Measurements from ENCODE around the gene SUCO. TPM values are rescaled to one million over a fixed set of nuclear protein-coding genes. Genes with fewer than 3 reads are reported as not detected.

The SUCO gene
- total and polyA plus RNA-seq, 2 of the 13 experiments (the other 11 are each of a cell fraction or from before 2014, with no cell fraction given) = 12.6 to 25.5 TPM

GRCh38 chr1:172613294-172613693 lies 80.3 kb downstream of the SUCO start:
- no peak overlapping the region for H3K27ac ChIP-seq (ENCODE audit: extremely low read length, insufficient read depth, low read length)
- intact Hi-C loops (cut with micrococcal nuclease; ENCODE audit: unreplicated experiment) = no loop called here
- H3K4me3 ChIP-seq (replicated peaks in 1 of 3; ENCODE audit: insufficient read depth in 1 of 3, low read depth in 2 of 3, low read length in 3 of 3) = no peak overlapping the region
- H3K36me3 ChIP-seq (replicated peaks in 1 of 2; ENCODE audit: control insufficient read depth in 1 of 2, insufficient read depth in 2 of 2, low read length in 2 of 2) = peaks cover 6 to 15% of the 10 kb centered on the region in 2 experiments; a peak in 4 of 5 replicates
- ATAC-seq (peak; percentile 69; the same call in 2 of the 3 replicates), FAIRE-seq (no peak), DNase-seq (ENCODE audit: low spot score) (peak; percentile 44)
- ChIA-PET POLR2A (no interaction called here), CTCF (ENCODE audit: low intra/inter-chr PET ratio, low total read pairs) (no interaction called here)
- H3K4me2 ChIP-seq (ENCODE audit: low read depth, low read length) = no peak overlapping the region
- H2AFZ ChIP-seq (ENCODE audit: low read length) = no peak overlapping the region
- H3K27me3 ChIP-seq (ENCODE audit: control insufficient read depth in 1 of 2, insufficient read depth in 2 of 2, low read length in 2 of 2) = no peaks in the 10 kb centered on the region; a peak in 1 of 5 replicates
- no peaks in the 10 kb centered on the region for H3K79me2 ChIP-seq (ENCODE audit: insufficient read depth, low read length)
- H4K20me1 ChIP-seq (ENCODE audit: insufficient read depth, low read length) = peaks cover 2% of the 10 kb centered on the region; the same call in 1 of the 2 replicates
- peaks cover 9% of the 10 kb centered on the region for H3K4me1 ChIP-seq (ENCODE audit: insufficient read depth, low read length)
- H3K9me3 ChIP-seq (ENCODE audit: low read length) = no peaks in the 10 kb centered on the region
- no TSS peak for BruUV-seq (replicated peaks)
- WGBS (ENCODE audit: low lambda C conversion rate) = 57% methylated on average over 2 of the region's 2 CpGs
- in situ Hi-C loops (cut with HindIII; ENCODE audit: extremely low pct_ligation_motif_present, low pct_unique_long_range_greater_than_20kb) = loop anchor here (10.0 kb wide), 1 partner anchor 112 kb away; no protein-coding TSS in a partner anchor
- H3K9ac ChIP-seq (ENCODE audit: insufficient read depth, low read depth, low read length) = no peak overlapping the region
- TF ChIP-seq ARID5B (CRISPR knock-in tag; IDR thresholded peaks at IDR 0.05) (0 out of 2 replicates have a peak, but pooled peaks have one; percentile 11), SATB2 (CRISPR knock-in tag; IDR thresholded peaks at IDR 0.05) (no peak), ETV5 (CRISPR knock-in tag; IDR thresholded peaks at IDR 0.05; ENCODE audit: borderline replicate concordance) (peak; percentile 53; the same call in 1 of the 2 replicates), ZFP36 (IDR thresholded peaks at IDR 0.05; ENCODE audit: borderline replicate concordance, low read depth, low read length, partially characterized antibody) (no peak), SOX5 (CRISPR knock-in tag; IDR thresholded peaks at IDR 0.05; ENCODE audit: borderline replicate concordance) (peak; percentile 75), AHDC1 (CRISPR knock-in tag; IDR thresholded peaks at IDR 0.05; ENCODE audit: borderline replicate concordance) (peak; percentile 45; the same call in 1 of the 2 replicates), MTF1 (CRISPR knock-in tag; IDR thresholded peaks at IDR 0.05) (no peak), SOX13 (IDR thresholded peaks at IDR 0.05) (no peak), SOX13 (CRISPR knock-in tag; conservative IDR thresholded peaks at IDR 0.05 in 1 of 2, IDR thresholded peaks at IDR 0.05 in 1 of 2) (peak in 1 of 2 experiments; percentile 41; a peak in 1 of 4 replicates), ELF3 (CRISPR knock-in tag; IDR thresholded peaks at IDR 0.05) (peak; percentile 39; the same call in 1 of the 2 replicates), BCL6 (CRISPR knock-in tag; IDR thresholded peaks at IDR 0.05) (0 out of 2 replicates have a peak, but pooled peaks have one; percentile 13), HNF4A (CRISPR knock-in tag; IDR thresholded peaks at IDR 0.05) (0 out of 2 replicates have a peak, but pooled peaks have one; percentile 24)

All from HepG2 (cell line).